PC-3 (cell line): ENCODE measurements around the gene ZNF738. TPM values are rescaled to one million over a fixed set of nuclear protein-coding genes. Genes with fewer than 3 reads are reported as not detected.
"Not testable (repeated sequence)": the region's sequence is repeated elsewhere in the genome, so short reads cannot be mapped to it uniquely, and the experiment has no call there.

ENCODE experiments used
- ATAC-seq: fragments of 200-7000 bp; cut with Tn5 transposase; 2 replicates; pipeline ENCODE4 v1.9.1; 2020; ENCODE audit warnings: mild to moderate bottlenecking, moderate library complexity
- BruUV-seq: library from RNA; stranded (reverse); fragments of 400-500 nt; replicated peaks from 2 replicates; lab custom pipeline; 2021; lab: Mats Ljungman, UMichigan
- CTCF ChIA-PET: fragments of 300-600 bp; sonication (Branson Sonifier 250); formaldehyde crosslinking; loops from one replicate; lab custom pipeline; 2022; ENCODE audit warnings: antibody characterized with exemption; lab: Charles Lee
- POLR2A ChIA-PET: fragments of 300-600 bp; sonication (Branson Sonifier 250); formaldehyde crosslinking; loops from one replicate; lab custom pipeline; 2022; ENCODE audit warnings: antibody characterized with exemption; ENCODE audit not compliant: unreplicated experiment; lab: Charles Lee
- DNase-seq: peaks from one replicate; pipeline ENCODE4 v3.0.0-alpha.2; 2015
- H2AFZ ChIP-seq: fragments of 300-600 bp; sonication (generic); 2 replicates; pipeline ENCODE4 v1.6.0; 2016; ENCODE audit warnings: antibody characterized with exemption, low read length
- H3F3A ChIP-seq: fragments of 300-600 bp; sonication (generic); one replicate; pipeline ENCODE4 v1.6.0; 2017; ENCODE audit warnings: antibody characterized with exemption, low read length, control low read depth, mild to moderate bottlenecking; ENCODE audit not compliant: unreplicated experiment
- H3K27ac ChIP-seq: fragments of 300-600 bp; sonication (generic); 2 replicates; pipeline ENCODE4 v1.5.1; 2016; ENCODE audit warnings: mild to moderate bottlenecking, low read length
- H3K27me3 ChIP-seq: fragments of 300-600 bp; sonication (generic); 2 replicates; pipeline ENCODE4 v1.6.1; 2016; ENCODE audit warnings: low read length, mixed read lengths
- H3K36me3 ChIP-seq: fragments of 300-600 bp; sonication (generic); 2 replicates; pipeline ENCODE4 v1.6.1; 2016; ENCODE audit warnings: low read depth, mixed run types, low read length, mixed read lengths
- H3K4me1 ChIP-seq: fragments of 300-600 bp; sonication (generic); 2 replicates; pipeline ENCODE4 v1.5.1; 2016; ENCODE audit warnings: low read length; ENCODE audit not compliant: insufficient read depth
- H3K4me2 ChIP-seq: fragments of 300-600 bp; sonication (generic); 2 replicates; pipeline ENCODE4 v1.6.0; 2016; ENCODE audit warnings: low read length
- H3K4me3 ChIP-seq: fragments of 300-600 bp; sonication (generic); 2 replicates; pipeline ENCODE4 v1.5.1; 2016; ENCODE audit warnings: mild to moderate bottlenecking, low read length, mixed read lengths
- H3K79me2 ChIP-seq: fragments of 300-600 bp; sonication (generic); 2 replicates; pipeline ENCODE4 v1.6.1; 2017; ENCODE audit warnings: low read length, mixed read lengths
- H3K9ac ChIP-seq: fragments of 300-600 bp; sonication (generic); 2 replicates; pipeline ENCODE4 v1.6.0; 2016; ENCODE audit warnings: mild to moderate bottlenecking, low read length
- H3K9me2 ChIP-seq: fragments of 300-600 bp; sonication (generic); replicated peaks from 2 replicates; pipeline ENCODE4 v1.6.1; 2016; ENCODE audit warnings: mixed run types, low read length, mixed read lengths
- H3K9me3 ChIP-seq: fragments of 300-600 bp; sonication (generic); 2 replicates; pipeline ENCODE4 v1.6.1; 2016; ENCODE audit warnings: low read length, mixed read lengths
- H4K20me1 ChIP-seq: fragments of 300-600 bp; sonication (generic); 2 replicates; pipeline ENCODE4 v1.6.1; 2016; ENCODE audit warnings: low read length, mixed read lengths
- CTCF ChIP-seq: fragments of 300-600 bp; sonication (generic); conservative IDR thresholded peaks from 2 replicates; pipeline ENCODE4 v1.5.1; 2017; ENCODE audit warnings: antibody characterized with exemption, low read depth, mild to moderate bottlenecking, low read length
- EZH2 ChIP-seq: fragments of 300-600 bp; sonication (generic); IDR thresholded peaks from one replicate; pipeline ENCODE4 v1.6.1; 2017; ENCODE audit warnings: antibody characterized with exemption, mild to moderate bottlenecking, low read length; ENCODE audit not compliant: unreplicated experiment
- EZH2phosphoT487 ChIP-seq: fragments of 300-600 bp; sonication (generic); IDR thresholded peaks from 2 replicates; pipeline ENCODE4 v1.6.1; 2018; ENCODE audit warnings: mild to moderate bottlenecking, antibody characterized with exemption, low read length, borderline replicate concordance
- intact Hi-C: fragments of 100-400 bp; cut with micrococcal nuclease; formaldehyde crosslinking; loops from 2 replicates; pipeline ENCODE4 v1.9.0; 2023
- total RNA-seq: library from RNA; depleted of rRNA; stranded (reverse); fragments of >200 nt; gene quantifications from 2 replicates; pipeline ENCODE4 v1.2.3, GENCODE V29; 2014

Gene ZNF738
- total RNA-seq, 1 experiment from 2014 or later = 8.1 TPM

GRCh38 chr19:21328406-21328805, 30.4 kb upstream of the ZNF738 start:
- no TSS peak for BruUV-seq
- POLR2A ChIA-PET = interaction anchor here (0.6 to 0.7 kb wide), 2 partner anchors 263 to 1636 kb away, joined by 3 read pairs; no protein-coding TSS in a partner anchor
- Histone ChIP-seq H3K79me2 (peaks cover 40% of the 10 kb centered on the region), H3K9ac (peak overlapping the region; percentile 89), H3K4me2 (peak overlapping the region; percentile 81), H3K27me3 (no peaks in the 10 kb centered on the region), H3K9me3 (peaks cover 15% of the 10 kb centered on the region), H4K20me1 (no peaks in the 10 kb centered on the region), H3K4me3 (peak overlapping the region; percentile 92), H3F3A (no peaks in the 10 kb centered on the region), H3K27ac (no peak overlapping the region), H3K9me2 (no peaks in the 10 kb centered on the region), H2AFZ (peak overlapping the region; percentile 95), H3K4me1 (no peaks in the 10 kb centered on the region), H3K36me3 (peaks cover 38% of the 10 kb centered on the region)
- TF ChIP-seq EZH2 = no peak
- no peak for TF ChIP-seq EZH2phosphoT487
- no peak for TF ChIP-seq CTCF
- CTCF ChIA-PET = no interaction called here
- intact Hi-C loops = loop anchor here (5.0 to 10.0 kb wide), 2 partner anchors 106 to 306 kb away; partner anchors contain the start of gene ZNF430
- DNase-seq (no peak), ATAC-seq (no peak)

DNA sequence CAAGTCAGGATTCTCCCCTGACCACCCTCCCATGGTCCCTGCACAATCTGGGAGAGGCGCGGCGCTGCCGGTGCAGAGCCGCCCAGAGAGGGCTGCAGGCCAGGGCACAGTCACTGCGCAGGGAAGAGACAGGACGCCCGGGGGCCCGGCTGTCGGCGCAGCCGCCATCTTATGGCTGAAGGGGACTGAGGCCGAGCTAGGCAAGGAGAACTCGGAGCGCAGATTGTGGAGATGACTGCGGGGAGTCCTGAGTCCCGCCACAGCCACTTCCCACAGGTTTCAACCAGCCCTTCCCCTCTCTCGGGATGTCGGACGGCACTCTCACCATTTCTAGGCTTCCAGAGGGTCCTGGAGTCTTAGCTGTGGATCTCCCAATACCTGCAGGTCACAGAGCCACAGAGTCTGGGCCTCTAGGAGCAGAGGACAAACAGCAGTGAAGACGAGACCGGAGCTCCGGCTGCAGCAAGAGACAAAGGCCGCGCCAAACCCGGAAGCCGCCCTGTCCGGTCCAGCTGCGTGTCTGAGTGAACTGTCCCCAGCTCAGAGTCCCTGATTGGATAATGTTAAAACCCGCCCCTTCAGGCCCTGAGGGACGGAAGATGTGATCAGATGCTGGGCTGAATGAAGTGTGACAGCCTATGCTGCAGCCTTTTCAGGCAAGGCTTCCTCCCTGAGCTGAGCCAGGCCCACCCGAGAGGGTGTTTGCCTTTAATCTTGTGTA, 29.8 kb upstream of the ZNF738 start, which contains the start of gene ZNF708:
TSS of gene ZNF708 (minus strand) at position 526 of the 721 bp plus-strand sequence. CDS start at position 328, 198 bp downstream.
- Histone ChIP-seq H3K36me3 (peaks cover 34% of the 10 kb centered on the region), H2AFZ (peak within 1 kb of the TSS; percentile 95), H3K4me1 (no peaks in the 10 kb centered on the region), H4K20me1 (no peaks in the 10 kb centered on the region), H3K27me3 (no peaks in the 10 kb centered on the region), H3K4me2 (peak within 1 kb of the TSS; percentile 81), H3F3A (no peaks in the 10 kb centered on the region), H3K9me3 (peaks cover 16% of the 10 kb centered on the region), H3K9ac (peak within 1 kb of the TSS; percentile 89), H3K79me2 (peaks cover 34% of the 10 kb centered on the region), H3K27ac (peak within 1 kb of the TSS; percentile 67), H3K9me2 (no peaks in the 10 kb centered on the region), H3K4me3 (peak within 1 kb of the TSS; percentile 92)
- ATAC-seq = peak; percentile 99
- BruUV-seq = TSS peak; percentile 49
- intact Hi-C loops = loop anchor here (5.0 to 10.0 kb wide), 2 partner anchors 106 to 307 kb away; partner anchors contain the start of gene ZNF430
- CTCF ChIA-PET = no interaction called here
- TF ChIP-seq EZH2phosphoT487 (no peak), CTCF (no peak), EZH2 (no peak)
- DNase-seq = peak; percentile 88
- POLR2A ChIA-PET = interaction anchor here (0.7 kb wide), 1 partner anchor 1637 kb away, joined by 3 read pairs; no protein-coding TSS in a partner anchor

GRCh38 chr19:21335721-21336120, 23.1 kb upstream of the ZNF738 start:
- Histone ChIP-seq H3K9me3 (peaks cover 32% of the 10 kb centered on the region), H3K36me3 (no peaks in the 10 kb centered on the region; the same call in 1 of the 2 replicates), H3K4me2 (no peak overlapping the region), H4K20me1 (no peaks in the 10 kb centered on the region), H3K79me2 (no peaks in the 10 kb centered on the region), H3F3A (no peaks in the 10 kb centered on the region), H2AFZ (no peak overlapping the region), H3K4me3 (no peak overlapping the region), H3K27ac (no peak overlapping the region), H3K9me2 (no peaks in the 10 kb centered on the region), H3K27me3 (no peaks in the 10 kb centered on the region), H3K9ac (no peak overlapping the region), H3K4me1 (no peaks in the 10 kb centered on the region)
- ATAC-seq = no peak
- no peak for DNase-seq
- ChIA-PET POLR2A (no interaction called here), CTCF (no interaction called here)
- BruUV-seq = no TSS peak
- no peak for TF ChIP-seq CTCF
- TF ChIP-seq EZH2 = no peak
- no peak for TF ChIP-seq EZH2phosphoT487
- intact Hi-C loops = no loop called here

- POLR2A ChIA-PET = interaction anchor here (0.6 kb wide), 1 partner anchor 45 kb away, joined by 4 read pairs; no protein-coding TSS in a partner anchor
- H4K20me1 ChIP-seq, H3F3A ChIP-seq, H3K4me2 ChIP-seq, H3K27me3 ChIP-seq, H3K4me3 ChIP-seq, intact Hi-C loops, H3K4me1 ChIP-seq, H3K9ac ChIP-seq, H3K9me3 ChIP-seq, H3K79me2 ChIP-seq, BruUV-seq, H2AFZ ChIP-seq, CTCF ChIA-PET, H3K36me3 ChIP-seq, H3K9me2 ChIP-seq, H3K27ac ChIP-seq, DNase-seq, ATAC-seq: not testable (repeated sequence)
These were observed 14.0 kb upstream of the ZNF738 start for GRCh38 chr19:21344841-21345240.
